PC-9 (cell line): ENCODE measurements around the gene ZSWIM5.

Experiments
- EZH2 ChIP-seq: fragments of 200-600 bp; sonication (generic); IDR thresholded peaks from 2 replicates; pipeline ENCODE4 v1.8.0; 2017; ENCODE audit warnings: antibody characterized with exemption, low read depth
- TF ChIP-seq, protein P1 (sequence below): fragments of 200-600 bp; sonication (generic); conservative IDR thresholded peaks from 2 replicates; pipeline ENCODE4 v1.6.1; 2017; ENCODE audit warnings: mixed run types, antibody characterized with exemption, mild to moderate bottlenecking, moderate library complexity

DNA sequence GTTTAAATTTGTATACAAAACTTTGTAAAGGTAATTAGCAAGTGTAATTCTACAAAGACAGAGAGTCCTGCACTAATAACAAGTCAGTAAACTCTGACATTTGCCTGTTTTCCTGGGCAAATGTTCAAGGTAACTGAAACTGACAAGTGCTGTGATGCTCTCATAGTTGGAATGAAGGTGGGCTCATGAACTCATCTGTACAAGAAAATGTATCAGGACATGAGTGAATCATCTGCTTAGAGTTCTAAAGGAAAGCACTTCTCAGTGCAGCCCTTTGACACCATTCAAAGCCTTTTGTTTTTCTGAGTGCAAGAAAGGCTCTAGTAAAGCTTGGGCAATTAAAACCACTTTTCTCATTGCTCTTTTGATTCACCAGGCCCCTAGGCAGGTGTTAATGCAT is 102.9 kb downstream of the ZSWIM5 start:
- TF ChIP-seq, protein P1, sequence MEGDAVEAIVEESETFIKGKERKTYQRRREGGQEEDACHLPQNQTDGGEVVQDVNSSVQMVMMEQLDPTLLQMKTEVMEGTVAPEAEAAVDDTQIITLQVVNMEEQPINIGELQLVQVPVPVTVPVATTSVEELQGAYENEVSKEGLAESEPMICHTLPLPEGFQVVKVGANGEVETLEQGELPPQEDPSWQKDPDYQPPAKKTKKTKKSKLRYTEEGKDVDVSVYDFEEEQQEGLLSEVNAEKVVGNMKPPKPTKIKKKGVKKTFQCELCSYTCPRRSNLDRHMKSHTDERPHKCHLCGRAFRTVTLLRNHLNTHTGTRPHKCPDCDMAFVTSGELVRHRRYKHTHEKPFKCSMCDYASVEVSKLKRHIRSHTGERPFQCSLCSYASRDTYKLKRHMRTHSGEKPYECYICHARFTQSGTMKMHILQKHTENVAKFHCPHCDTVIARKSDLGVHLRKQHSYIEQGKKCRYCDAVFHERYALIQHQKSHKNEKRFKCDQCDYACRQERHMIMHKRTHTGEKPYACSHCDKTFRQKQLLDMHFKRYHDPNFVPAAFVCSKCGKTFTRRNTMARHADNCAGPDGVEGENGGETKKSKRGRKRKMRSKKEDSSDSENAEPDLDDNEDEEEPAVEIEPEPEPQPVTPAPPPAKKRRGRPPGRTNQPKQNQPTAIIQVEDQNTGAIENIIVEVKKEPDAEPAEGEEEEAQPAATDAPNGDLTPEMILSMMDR, result no peak
- TF ChIP-seq EZH2, result no peak
